GM23338 (cell line): Measurements from ENCODE around the gene ATAD1. TPM values are rescaled to one million over a fixed set of nuclear protein-coding genes. Genes with fewer than 3 reads are reported as not detected.
"Not testable (repeated sequence)": the region's sequence is repeated elsewhere in the genome, so short reads cannot be mapped to it uniquely, and the experiment has no call there.

Source experiments
- ATAC-seq: fragments of 200-7000 bp; cut with Tn5 transposase; 3 replicates; pipeline ENCODE4 v1.9.1; 2020
- DNase-seq: peaks from one replicate; pipeline ENCODE4 v3.0.0-alpha.2; 2015; ENCODE audit warnings: low spot score
- H2AFZ ChIP-seq: fragments of 200-600 bp; sonication (generic); 2 replicates; pipeline ENCODE4 v1.8.0; 2016; ENCODE audit warnings: antibody characterized with exemption, mild to moderate bottlenecking, moderate library complexity
- H3F3A ChIP-seq: fragments of 200-600 bp; sonication (generic); replicated peaks from 2 replicates; pipeline ENCODE4 v1.8.0; 2017; ENCODE audit warnings: antibody characterized with exemption, mixed run types, low read depth
- H3K27ac ChIP-seq: fragments of 200-600 bp; sonication (generic); 2 replicates; pipeline ENCODE4 v1.6.1; 2016; ENCODE audit warnings: low read depth
- H3K27me3 ChIP-seq: fragments of 200-600 bp; sonication (generic); 2 replicates; pipeline ENCODE4 v1.8.0; 2016; ENCODE audit warnings: mild to moderate bottlenecking, mixed run types, moderate library complexity; ENCODE audit not compliant: insufficient read depth
- H3K36me3 ChIP-seq: fragments of 200-600 bp; sonication (generic); 2 replicates; pipeline ENCODE4 v1.8.0; 2016; ENCODE audit warnings: mild to moderate bottlenecking; ENCODE audit not compliant: insufficient read depth
- H3K4me1 ChIP-seq: fragments of 200-600 bp; sonication (generic); 2 replicates; pipeline ENCODE4 v1.8.0; 2016; ENCODE audit warnings: mild to moderate bottlenecking, moderate library complexity; ENCODE audit not compliant: insufficient read depth
- H3K4me2 ChIP-seq: fragments of 200-600 bp; sonication (generic); 2 replicates; pipeline ENCODE4 v1.7.1; 2017; ENCODE audit warnings: mixed run types
- H3K4me3 ChIP-seq: fragments of 200-600 bp; sonication (generic); 2 replicates; pipeline ENCODE4 v1.6.1; 2016; ENCODE audit warnings: mixed run types
- H3K79me2 ChIP-seq: fragments of 200-600 bp; sonication (generic); replicated peaks from 2 replicates; pipeline ENCODE4 v1.8.0; 2017; ENCODE audit warnings: mild to moderate bottlenecking; ENCODE audit not compliant: insufficient read depth
- H3K9me2 ChIP-seq: fragments of 200-600 bp; sonication (generic); 2 replicates; pipeline ENCODE4 v1.8.0; 2017; ENCODE audit not compliant: insufficient read depth
- H4K20me1 ChIP-seq: fragments of 200-600 bp; sonication (generic); replicated peaks from 2 replicates; pipeline ENCODE4 v1.8.0; 2017; ENCODE audit warnings: mild to moderate bottlenecking; ENCODE audit not compliant: insufficient read depth
- H3K27ac Mint-ChIP-seq: 2 replicates; pipeline ENCODE4 v1.8.0; 2020; ENCODE audit warnings: inconsistent platforms, mild to moderate bottlenecking, moderate library complexity, mixed read lengths
- H3K27me3 Mint-ChIP-seq: 3 replicates; pipeline ENCODE4 v1.8.0; 2022; ENCODE audit warnings: low read depth, mild to moderate bottlenecking, moderate library complexity, mixed read lengths, inconsistent platforms; ENCODE audit not compliant: insufficient read depth, poor library complexity
- H3K36me3 Mint-ChIP-seq: 3 replicates; pipeline ENCODE4 v1.8.0; 2021; ENCODE audit warnings: low read depth, mild to moderate bottlenecking, inconsistent platforms, moderate library complexity, mixed read lengths
- H3K4me1 Mint-ChIP-seq: 3 replicates; pipeline ENCODE4 v1.8.0; 2020; ENCODE audit warnings: mild to moderate bottlenecking, inconsistent platforms, mixed read lengths
- H3K4me3 Mint-ChIP-seq: 3 replicates; pipeline ENCODE4 v1.8.0; 2021; ENCODE audit warnings: moderate library complexity, mild to moderate bottlenecking, inconsistent platforms, mixed read lengths
- H3K9me3 Mint-ChIP-seq: 3 replicates; pipeline ENCODE4 v1.8.0; 2020; ENCODE audit warnings: moderate library complexity, mild to moderate bottlenecking, inconsistent platforms, mixed read lengths
- CREB1 ChIP-seq: fragments of 250-450 bp; sonication (Bioruptor Pico); IDR thresholded peaks from 2 replicates; pipeline ENCODE4 v1.5.0; 2020; ENCODE audit warnings: low read depth, mild to moderate bottlenecking, moderate library complexity
- EZH2 ChIP-seq: fragments of 200-600 bp; sonication (generic); IDR thresholded peaks from one replicate; pipeline ENCODE4 v1.8.0; 2017; ENCODE audit warnings: antibody characterized with exemption, mild to moderate bottlenecking, low read depth; ENCODE audit not compliant: unreplicated experiment
- NANOG ChIP-seq: IDR thresholded peaks from 2 replicates; pipeline ENCODE4 v1.6.1; 2016; ENCODE audit warnings: antibody characterized with exemption, borderline replicate concordance
- POLR2AphosphoS5 ChIP-seq: IDR thresholded peaks from 2 replicates; pipeline ENCODE4 v1.6.1; 2016; ENCODE audit warnings: antibody characterized with exemption, low read depth
- STAT1 ChIP-seq: IDR thresholded peaks from one replicate; pipeline ENCODE4 v1.6.1; 2016; ENCODE audit warnings: antibody characterized with exemption; ENCODE audit not compliant: unreplicated experiment
- ZNF114 ChIP-seq: fragments of 250-450 bp; sonication (Bioruptor Pico); IDR thresholded peaks from 2 replicates; pipeline ENCODE4 v1.5.0; 2020; ENCODE audit warnings: mild to moderate bottlenecking, moderate library complexity
- polyA plus RNA-seq: library from polyadenylated mRNA; unstranded; fragments of >200 nt; fragmentation: Nextera tagmentation; extraction: Ambion mirVana; gene quantifications from 2 replicates; pipeline ENCODE4 v1.2.1, GENCODE V29; 2016
- total RNA-seq: library from RNA; depleted of rRNA; stranded (reverse); fragments of >200 nt; shearing (Covaris generic); gene quantifications from 2 replicates; pipeline ENCODE4 v1.2.3, GENCODE V29; 2014
- TF ChIP-seq, protein P1 (sequence below): fragments of 250-450 bp; sonication (Bioruptor Pico); IDR thresholded peaks from 2 replicates; pipeline ENCODE4 v1.5.0; 2020; ENCODE audit warnings: mild to moderate bottlenecking, moderate library complexity
- TF ChIP-seq, protein P2 (sequence below): IDR thresholded peaks from one replicate; pipeline ENCODE4 v1.6.1; 2018; ENCODE audit warnings: antibody characterized with exemption; ENCODE audit not compliant: unreplicated experiment

ATAD1 gene
- total and polyA plus RNA-seq, 2 experiments from 2014 or later: 30.3 to 49.6 TPM

DNA sequence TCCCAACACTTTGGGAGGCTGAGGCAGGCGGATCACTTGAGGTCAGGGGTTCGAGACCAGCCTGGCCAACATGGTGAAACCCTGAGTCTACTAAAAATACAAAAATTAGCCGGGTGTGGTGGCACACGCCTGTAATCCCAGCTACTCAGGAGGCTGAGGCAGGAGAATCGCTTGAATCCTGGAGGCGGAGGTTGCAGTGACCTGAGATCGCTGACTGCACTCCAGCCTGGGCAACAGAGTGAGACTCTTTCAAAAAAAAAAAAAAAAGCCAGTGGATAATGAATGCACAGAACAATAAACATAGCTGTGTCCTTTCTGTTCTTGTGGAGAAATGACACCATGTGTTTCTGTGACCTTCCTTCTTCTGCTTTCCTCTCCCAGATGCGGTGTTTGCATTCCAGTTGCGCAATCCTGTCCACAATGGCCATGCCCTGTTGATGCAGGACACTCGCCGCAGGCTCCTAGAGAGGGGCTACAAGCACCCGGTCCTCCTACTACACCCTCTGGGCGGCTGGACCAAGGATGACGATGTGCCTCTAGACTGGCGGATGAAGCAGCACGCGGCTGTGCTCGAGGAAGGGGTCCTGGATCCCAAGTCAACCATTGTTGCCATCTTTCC lies 74.9 kb downstream of the ATAD1 start:
- not testable (repeated sequence) for H4K20me1 ChIP-seq, H3K27ac ChIP-seq, H3K4me2 ChIP-seq, H3K27ac Mint-ChIP-seq, H3K9me2 ChIP-seq, H3K4me3 ChIP-seq, H3K27me3 Mint-ChIP-seq, H3K9me3 Mint-ChIP-seq, H3K4me1 ChIP-seq, H3F3A ChIP-seq, H3K4me3 Mint-ChIP-seq, H2AFZ ChIP-seq, H3K27me3 ChIP-seq, H3K36me3 ChIP-seq, DNase-seq, H3K79me2 ChIP-seq, ATAC-seq
- peaks cover 10% of the 10 kb centered on the region for H3K4me1 Mint-ChIP-seq
- H3K36me3 Mint-ChIP-seq: peaks cover 24% of the 10 kb centered on the region

DNA sequence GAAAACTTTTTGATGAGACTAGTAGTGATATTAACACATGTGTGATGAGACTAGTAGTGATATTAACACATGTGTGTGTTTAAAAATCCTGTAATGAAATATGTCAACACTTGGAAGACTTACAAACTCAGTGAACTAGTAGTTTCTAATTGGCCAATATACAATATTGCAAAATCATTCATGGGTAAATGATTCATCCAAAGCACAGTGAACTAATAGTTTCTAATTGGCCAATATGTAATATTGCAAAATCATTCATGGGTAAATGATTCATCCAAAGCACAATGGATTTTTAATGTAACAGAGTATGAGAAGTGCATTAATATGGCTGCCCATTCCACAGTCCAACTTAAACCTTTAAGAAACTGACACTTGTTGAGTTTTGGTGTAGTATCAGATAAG lies 77.8 kb downstream of the ATAD1 start:
- peaks cover 14% of the 10 kb centered on the region for H3K4me1 Mint-ChIP-seq
- TF ChIP-seq ZNF114 (CRISPR knock-in tag) (no peak), NANOG (no peak), POLR2AphosphoS5 (no peak), STAT1 (no peak), CREB1 (CRISPR knock-in tag) (no peak), EZH2 (no peak)
- TF ChIP-seq, protein P1, sequence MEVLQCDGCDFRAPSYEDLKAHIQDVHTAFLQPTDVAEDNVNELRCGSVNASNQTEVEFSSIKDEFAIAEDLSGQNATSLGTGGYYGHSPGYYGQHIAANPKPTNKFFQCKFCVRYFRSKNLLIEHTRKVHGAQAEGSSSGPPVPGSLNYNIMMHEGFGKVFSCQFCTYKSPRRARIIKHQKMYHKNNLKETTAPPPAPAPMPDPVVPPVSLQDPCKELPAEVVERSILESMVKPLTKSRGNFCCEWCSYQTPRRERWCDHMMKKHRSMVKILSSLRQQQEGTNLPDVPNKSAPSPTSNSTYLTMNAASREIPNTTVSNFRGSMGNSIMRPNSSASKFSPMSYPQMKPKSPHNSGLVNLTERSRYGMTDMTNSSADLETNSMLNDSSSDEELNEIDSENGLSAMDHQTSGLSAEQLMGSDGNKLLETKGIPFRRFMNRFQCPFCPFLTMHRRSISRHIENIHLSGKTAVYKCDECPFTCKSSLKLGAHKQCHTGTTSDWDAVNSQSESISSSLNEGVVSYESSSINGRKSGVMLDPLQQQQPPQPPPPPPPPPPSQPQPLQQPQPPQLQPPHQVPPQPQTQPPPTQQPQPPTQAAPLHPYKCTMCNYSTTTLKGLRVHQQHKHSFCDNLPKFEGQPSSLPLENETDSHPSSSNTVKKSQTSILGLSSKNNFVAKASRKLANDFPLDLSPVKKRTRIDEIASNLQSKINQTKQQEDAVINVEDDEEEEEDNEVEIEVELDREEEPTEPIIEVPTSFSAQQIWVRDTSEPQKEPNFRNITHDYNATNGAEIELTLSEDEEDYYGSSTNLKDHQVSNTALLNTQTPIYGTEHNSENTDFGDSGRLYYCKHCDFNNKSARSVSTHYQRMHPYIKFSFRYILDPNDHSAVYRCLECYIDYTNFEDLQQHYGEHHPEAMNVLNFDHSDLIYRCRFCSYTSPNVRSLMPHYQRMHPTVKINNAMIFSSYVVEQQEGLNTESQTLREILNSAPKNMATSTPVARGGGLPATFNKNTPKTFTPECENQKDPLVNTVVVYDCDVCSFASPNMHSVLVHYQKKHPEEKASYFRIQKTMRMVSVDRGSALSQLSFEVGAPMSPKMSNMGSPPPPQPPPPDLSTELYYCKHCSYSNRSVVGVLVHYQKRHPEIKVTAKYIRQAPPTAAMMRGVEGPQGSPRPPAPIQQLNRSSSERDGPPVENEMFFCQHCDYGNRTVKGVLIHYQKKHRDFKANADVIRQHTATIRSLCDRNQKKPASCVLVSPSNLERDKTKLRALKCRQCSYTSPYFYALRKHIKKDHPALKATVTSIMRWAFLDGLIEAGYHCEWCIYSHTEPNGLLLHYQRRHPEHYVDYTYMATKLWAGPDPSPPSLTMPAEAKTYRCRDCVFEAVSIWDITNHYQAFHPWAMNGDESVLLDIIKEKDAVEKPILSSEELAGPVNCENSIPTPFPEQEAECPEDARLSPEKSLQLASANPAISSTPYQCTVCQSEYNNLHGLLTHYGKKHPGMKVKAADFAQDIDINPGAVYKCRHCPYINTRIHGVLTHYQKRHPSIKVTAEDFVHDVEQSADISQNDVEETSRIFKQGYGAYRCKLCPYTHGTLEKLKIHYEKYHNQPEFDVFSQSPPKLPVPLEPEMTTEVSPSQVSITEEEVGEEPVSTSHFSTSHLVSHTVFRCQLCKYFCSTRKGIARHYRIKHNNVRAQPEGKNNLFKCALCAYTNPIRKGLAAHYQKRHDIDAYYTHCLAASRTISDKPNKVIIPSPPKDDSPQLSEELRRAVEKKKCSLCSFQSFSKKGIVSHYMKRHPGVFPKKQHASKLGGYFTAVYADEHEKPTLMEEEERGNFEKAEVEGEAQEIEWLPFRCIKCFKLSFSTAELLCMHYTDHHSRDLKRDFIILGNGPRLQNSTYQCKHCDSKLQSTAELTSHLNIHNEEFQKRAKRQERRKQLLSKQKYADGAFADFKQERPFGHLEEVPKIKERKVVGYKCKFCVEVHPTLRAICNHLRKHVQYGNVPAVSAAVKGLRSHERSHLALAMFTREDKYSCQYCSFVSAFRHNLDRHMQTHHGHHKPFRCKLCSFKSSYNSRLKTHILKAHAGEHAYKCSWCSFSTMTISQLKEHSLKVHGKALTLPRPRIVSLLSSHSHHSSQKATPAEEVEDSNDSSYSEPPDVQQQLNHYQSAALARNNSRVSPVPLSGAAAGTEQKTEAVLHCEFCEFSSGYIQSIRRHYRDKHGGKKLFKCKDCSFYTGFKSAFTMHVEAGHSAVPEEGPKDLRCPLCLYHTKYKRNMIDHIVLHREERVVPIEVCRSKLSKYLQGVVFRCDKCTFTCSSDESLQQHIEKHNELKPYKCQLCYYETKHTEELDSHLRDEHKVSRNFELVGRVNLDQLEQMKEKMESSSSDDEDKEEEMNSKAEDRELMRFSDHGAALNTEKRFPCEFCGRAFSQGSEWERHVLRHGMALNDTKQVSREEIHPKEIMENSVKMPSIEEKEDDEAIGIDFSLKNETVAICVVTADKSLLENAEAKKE: no peak
- TF ChIP-seq, protein P2, sequence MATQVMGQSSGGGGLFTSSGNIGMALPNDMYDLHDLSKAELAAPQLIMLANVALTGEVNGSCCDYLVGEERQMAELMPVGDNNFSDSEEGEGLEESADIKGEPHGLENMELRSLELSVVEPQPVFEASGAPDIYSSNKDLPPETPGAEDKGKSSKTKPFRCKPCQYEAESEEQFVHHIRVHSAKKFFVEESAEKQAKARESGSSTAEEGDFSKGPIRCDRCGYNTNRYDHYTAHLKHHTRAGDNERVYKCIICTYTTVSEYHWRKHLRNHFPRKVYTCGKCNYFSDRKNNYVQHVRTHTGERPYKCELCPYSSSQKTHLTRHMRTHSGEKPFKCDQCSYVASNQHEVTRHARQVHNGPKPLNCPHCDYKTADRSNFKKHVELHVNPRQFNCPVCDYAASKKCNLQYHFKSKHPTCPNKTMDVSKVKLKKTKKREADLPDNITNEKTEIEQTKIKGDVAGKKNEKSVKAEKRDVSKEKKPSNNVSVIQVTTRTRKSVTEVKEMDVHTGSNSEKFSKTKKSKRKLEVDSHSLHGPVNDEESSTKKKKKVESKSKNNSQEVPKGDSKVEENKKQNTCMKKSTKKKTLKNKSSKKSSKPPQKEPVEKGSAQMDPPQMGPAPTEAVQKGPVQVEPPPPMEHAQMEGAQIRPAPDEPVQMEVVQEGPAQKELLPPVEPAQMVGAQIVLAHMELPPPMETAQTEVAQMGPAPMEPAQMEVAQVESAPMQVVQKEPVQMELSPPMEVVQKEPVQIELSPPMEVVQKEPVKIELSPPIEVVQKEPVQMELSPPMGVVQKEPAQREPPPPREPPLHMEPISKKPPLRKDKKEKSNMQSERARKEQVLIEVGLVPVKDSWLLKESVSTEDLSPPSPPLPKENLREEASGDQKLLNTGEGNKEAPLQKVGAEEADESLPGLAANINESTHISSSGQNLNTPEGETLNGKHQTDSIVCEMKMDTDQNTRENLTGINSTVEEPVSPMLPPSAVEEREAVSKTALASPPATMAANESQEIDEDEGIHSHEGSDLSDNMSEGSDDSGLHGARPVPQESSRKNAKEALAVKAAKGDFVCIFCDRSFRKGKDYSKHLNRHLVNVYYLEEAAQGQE: no peak
- Histone ChIP-seq H2AFZ (no peak overlapping the region), H3F3A (no peaks in the 10 kb centered on the region), H3K36me3 (no peaks in the 10 kb centered on the region), H3K4me1 (0 out of 2 replicates have a peak, but pooled peaks cover 7% of the 10 kb centered on the region), H3K4me3 (no peak overlapping the region), H3K4me2 (no peak overlapping the region), H3K27me3 (no peaks in the 10 kb centered on the region), H4K20me1 (no peaks in the 10 kb centered on the region), H3K27ac (no peak overlapping the region), H3K79me2 (no peaks in the 10 kb centered on the region), H3K9me2 (no peaks in the 10 kb centered on the region; the same call in 1 of the 2 replicates)
- no peaks in the 10 kb centered on the region for H3K9me3 Mint-ChIP-seq
- H3K27me3 Mint-ChIP-seq: no peaks in the 10 kb centered on the region
- ATAC-seq: no peak
- H3K36me3 Mint-ChIP-seq: peaks cover 16% of the 10 kb centered on the region
- no peak for DNase-seq
- H3K27ac Mint-ChIP-seq: no peak overlapping the region
- H3K4me3 Mint-ChIP-seq: no peak overlapping the region
